B cell (primary cell): ENCODE measurements around the gene STARD3. TPM values are rescaled to one million over a fixed set of nuclear protein-coding genes. Genes with fewer than 3 reads are reported as not detected.
A peak's percentile ranks its signal among the peaks of the same experiment; 100 is the strongest.

Experiments used
- ATAC-seq: fragments of 200-7000 bp; cut with Tn5 transposase; one replicate; pipeline ENCODE4 v1.10.0; 2021; ENCODE audit warnings: low read depth, mild to moderate bottlenecking, moderate number of reproducible peaks, moderate library complexity
- CTCF ChIA-PET: fragments of 350-600 bp; sonication (Branson Sonifier 250); formaldehyde crosslinking; loops from one replicate; lab custom pipeline; 2021; ENCODE audit warnings: antibody characterized with exemption, inconsistent platforms; lab: Charles Lee
- POLR2A ChIA-PET: fragments of 350-600 bp; sonication (Branson Sonifier 250); formaldehyde crosslinking; loops from one replicate; lab custom pipeline; 2021; ENCODE audit warnings: antibody characterized with exemption; lab: Charles Lee
- DNase-seq: peaks from one replicate; pipeline ENCODE4 v3.0.0; 2013
- H2AFZ ChIP-seq: 2 replicates; pipeline ENCODE4 v1.6.1; 2012; ENCODE audit warnings: mild to moderate bottlenecking, low read depth, low read length; ENCODE audit not compliant: insufficient read depth, poor library complexity, severe bottlenecking
- H3K27ac ChIP-seq, 2 donors: 1 replicate in 1 of 2; 2 replicates in 1 of 2; pipeline ENCODE4 v1.5.1; 2012 to 2013; ENCODE audit warnings: low read length in 2 of 2, mild to moderate bottlenecking in 2 of 2, moderate library complexity in 1 of 2
- H3K27me3 ChIP-seq, 4 experiments: fragments of 200-600 bp in 1 of 4; sonication (generic) in 1 of 4; replicated peaks in 1 of 4; 1 replicate in 2 of 4; 2 replicates in 2 of 4; pipeline versions ENCODE4 v1.6.1 to v1.7.0; 2013 to 2016; ENCODE audit warnings: low read length in 3 of 4, mild to moderate bottlenecking in 2 of 4, mixed read lengths in 1 of 4, moderate library complexity in 1 of 4; ENCODE audit not compliant: insufficient read depth in 4 of 4, control insufficient read depth in 3 of 4; ENCODE audit errors: control extremely low read depth in 1 of 4
- H3K36me3 ChIP-seq, 2 experiments: replicated peaks in 1 of 2; 1 replicate in 1 of 2; 2 replicates in 1 of 2; pipeline versions ENCODE4 v1.6.1 to v1.7.1; 2013; ENCODE audit warnings: low read length in 1 of 2; ENCODE audit not compliant: insufficient read depth in 2 of 2, control insufficient read depth in 1 of 2; ENCODE audit errors: control extremely low read depth in 1 of 2, extremely low read depth in 1 of 2
- H3K4me1 ChIP-seq, 2 donors: fragments of 200-600 bp in 1 of 2; sonication (generic) in 1 of 2; 1 replicate in 1 of 2; 2 replicates in 1 of 2; pipeline versions ENCODE4 v1.5.1 to v1.6.1; 2013 to 2017; ENCODE audit warnings: low read length in 2 of 2; ENCODE audit not compliant: control insufficient read depth in 2 of 2, insufficient read depth in 2 of 2
- H3K4me2 ChIP-seq: replicated peaks from 2 replicates; pipeline ENCODE3; 2012; ENCODE audit warnings: mild to moderate bottlenecking, low read depth, low read length; ENCODE audit not compliant: poor library complexity, severe bottlenecking
- H3K4me3 ChIP-seq, 5 experiments: fragments of 200-600 bp in 1 of 5; sonication (generic) in 1 of 5; 1 replicate in 3 of 5; 2 replicates in 2 of 5; pipeline versions ENCODE4 v1.5.1 to v1.7.0; 2011 to 2016; ENCODE audit warnings: low read length in 4 of 5, mild to moderate bottlenecking in 4 of 5, low read depth in 2 of 5, control low read depth in 1 of 5, moderate library complexity in 1 of 5; ENCODE audit not compliant: insufficient read depth in 1 of 5; ENCODE audit errors: control extremely low read depth in 1 of 5, extremely low read depth in 1 of 5
- H3K79me2 ChIP-seq: fragments of 200-600 bp; sonication (generic); one replicate; pipeline ENCODE4 v1.6.0; 2016; ENCODE audit warnings: low read length; ENCODE audit not compliant: control insufficient read depth, insufficient read depth
- H3K9ac ChIP-seq: fragments of 200-600 bp; sonication (generic); 2 replicates; pipeline ENCODE4 v1.6.1; 2017; ENCODE audit warnings: mild to moderate bottlenecking, low read length, moderate library complexity
- H3K9me3 ChIP-seq, 3 donors: one replicate each; pipeline versions ENCODE4 v1.6.1 to v1.7.1; 2013; ENCODE audit warnings: low read length in 2 of 3; ENCODE audit not compliant: control insufficient read depth in 2 of 3, insufficient read depth in 1 of 3; ENCODE audit errors: control extremely low read depth in 1 of 3
- H4K20me1 ChIP-seq: 2 replicates; pipeline ENCODE4 v1.6.0; 2012; ENCODE audit warnings: mild to moderate bottlenecking, low read length; ENCODE audit not compliant: insufficient read depth, control insufficient read depth, poor library complexity, severe bottlenecking
- H3K27ac Mint-ChIP-seq: one replicate; pipeline ENCODE4 v1.8.0; 2021; ENCODE audit warnings: mixed read lengths
- H3K27me3 Mint-ChIP-seq: one replicate; pipeline ENCODE4 v1.8.0; 2021; ENCODE audit warnings: mixed read lengths
- H3K4me1 Mint-ChIP-seq: one replicate; pipeline ENCODE4 v1.8.0; 2021; ENCODE audit warnings: mixed read lengths
- H3K4me3 Mint-ChIP-seq: one replicate; pipeline ENCODE4 v1.8.0; 2021; ENCODE audit warnings: mixed read lengths
- H3K9me3 Mint-ChIP-seq: one replicate; pipeline ENCODE4 v1.8.0; 2022; ENCODE audit warnings: mixed read lengths; ENCODE audit not compliant: insufficient read depth
- CTCF ChIP-seq: fragments of 200-600 bp; IDR thresholded peaks from one replicate; pipeline ENCODE4 v1.8.0; 2022; ENCODE audit warnings: antibody characterized with exemption, mild to moderate bottlenecking
- EZH2 ChIP-seq: IDR thresholded peaks from 2 replicates; pipeline ENCODE4 v1.6.1; 2012; ENCODE audit warnings: borderline replicate concordance, low read depth, mild to moderate bottlenecking, moderate library complexity, low read length; ENCODE audit not compliant: insufficient read depth, poor library complexity, severe bottlenecking
- WGBS: methylation state at CpG from one replicate; pipeline ENCODE4 v1.1.5; 2013; ENCODE audit warnings: missing lambda C conversion rate; ENCODE audit not compliant: insufficient coverage; 5-methylcytosine and 5-hydroxymethylcytosine counted together
- intact Hi-C: fragments of 100-400 bp; cut with micrococcal nuclease; formaldehyde crosslinking; loops from one replicate; pipeline ENCODE4 v1.10.0; 2022
- polyA plus RNA-seq: library from polyadenylated mRNA; depleted of rRNA; stranded (reverse); fragments of >200 nt; gene quantifications from 2 replicates; pipeline ENCODE4 v1.2.3, GENCODE V29; 2012
- total RNA-seq, 2 donors: library from RNA; stranded (reverse); fragments of 120-200 nt in 1 of 2; gene quantifications; 1 replicate in 1 of 2; 2 replicates in 1 of 2; pipeline versions ENCODE4 v1.2.3 to v1.2.4, GENCODE V29; 2013 to 2022

Gene STARD3
- total and polyA plus RNA-seq, 2 donors (not counting 1 experiment from before 2014, with no cell fraction given): 93.1 to 231 TPM

- WGBS: 89% methylated on average over 6 of the region's 8 CpGs
- no peak overlapping the region for H3K4me3 Mint-ChIP-seq
Measured at GRCh38 chr17:39651923-39652586, 15.1 kb downstream of the STARD3 start.

More at GRCh38 chr17:39651923-39652586, 15.1 kb downstream of the STARD3 start:
- peaks cover 61% of the 10 kb centered on the region for H4K20me1 ChIP-seq
- H3K27ac ChIP-seq: no peak overlapping the region
- peak overlapping the region; percentile 18 for H3K27ac Mint-ChIP-seq
- no peak for TF ChIP-seq CTCF
- no peak for TF ChIP-seq EZH2
- H3K4me1 Mint-ChIP-seq: peaks cover 35% of the 10 kb centered on the region
- H3K9me3 ChIP-seq: no peaks in the 10 kb centered on the region
- H3K79me2 ChIP-seq: peaks cover 57% of the 10 kb centered on the region
- ChIA-PET CTCF (interaction anchor here (0.9 to 5.2 kb wide), 9 partner anchors 13 to 220 kb away, joined by 3 to 61 read pairs (median 4); partner anchors contain the start of genes PNMT and TCAP), POLR2A (no interaction called here)
- H2AFZ ChIP-seq: no peak overlapping the region
- DNase-seq (no peak), ATAC-seq (no peak)
- H3K4me2 ChIP-seq: no peak overlapping the region
- no peaks in the 10 kb centered on the region for H3K27me3 Mint-ChIP-seq
- H3K4me3 ChIP-seq: no peak overlapping the region
- peaks cover 0 to 20% of the 10 kb centered on the region in 2 experiments for H3K36me3 ChIP-seq
- H3K27me3 ChIP-seq: no peaks in the 10 kb centered on the region
- H3K4me1 ChIP-seq: peaks cover 0 to 3% of the 10 kb centered on the region in 2 donors
- H3K9me3 Mint-ChIP-seq: no peaks in the 10 kb centered on the region
- no peak overlapping the region for H3K9ac ChIP-seq
- intact Hi-C loops: no loop called here
